Measurements from ENCODE around the gene FRMPD4.
"Not testable (repeated sequence)": the region's sequence is repeated elsewhere in the genome, so short reads cannot be mapped to it uniquely, and the experiment has no call there.

Gene FRMPD4

DNA sequence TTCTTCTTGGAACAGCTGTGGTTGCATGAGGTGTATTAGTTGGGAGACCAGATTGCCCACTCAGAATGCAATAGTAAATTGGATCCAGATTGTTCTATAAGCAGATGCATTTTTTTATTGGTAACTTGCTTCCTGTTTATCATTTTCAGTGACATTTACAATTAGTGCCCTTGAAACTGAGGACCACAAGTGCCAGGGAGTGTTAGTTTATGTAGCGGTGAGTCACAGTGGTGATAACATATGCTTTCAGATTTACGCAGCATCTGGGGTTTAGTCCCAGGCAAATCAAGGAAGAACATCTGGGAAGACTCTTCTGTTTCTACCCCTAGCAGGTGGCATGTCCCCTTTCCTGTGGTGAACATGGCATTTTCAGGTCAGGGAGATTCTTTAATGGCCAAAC, 24.1 kb downstream of the FRMPD4 start:
- intact Hi-C loops (cut with DNase I; ENCODE audit: low total_unique reads): no loop called here

DNA sequence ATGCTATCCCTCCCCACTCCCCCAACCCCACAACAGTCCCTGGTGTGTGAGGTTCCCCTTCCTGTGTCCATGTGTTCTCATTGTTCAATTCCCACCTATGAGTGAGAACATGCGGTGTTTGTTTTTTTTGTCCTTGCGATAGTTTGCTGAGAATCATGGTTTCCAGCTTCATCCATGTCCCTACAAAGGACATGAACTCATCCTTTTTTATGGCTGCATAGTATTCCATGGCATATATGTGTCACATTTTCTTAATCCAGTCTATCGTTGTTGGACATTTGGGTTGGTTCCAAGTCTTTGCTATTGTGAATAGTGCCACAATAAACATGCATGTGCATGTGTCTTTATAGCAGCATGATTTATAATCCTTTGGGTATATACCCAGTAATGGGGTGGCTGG, 25.9 kb downstream of the FRMPD4 start:
- H3K9me3 ChIP-seq; H3K4me3 ChIP-seq; H3K4me1 ChIP-seq; DNase-seq; H3K27ac ChIP-seq; intact Hi-C loops (cut with DNase I; ENCODE audit: low total_unique reads); H3K36me3 ChIP-seq; H3K27me3 ChIP-seq: not testable (repeated sequence)

More for the DNA sequence above, 24.1 kb downstream of the FRMPD4 start:
- Histone ChIP-seq H3K4me3 (no peak overlapping the region), H3K27me3 (no peaks in the 10 kb centered on the region), H3K4me1 (no peaks in the 10 kb centered on the region), H3K27ac (no peak overlapping the region), H3K9me3 (no peaks in the 10 kb centered on the region), H3K36me3 (no peaks in the 10 kb centered on the region)
- no peak for DNase-seq
- TF ChIP-seq, protein P1, sequence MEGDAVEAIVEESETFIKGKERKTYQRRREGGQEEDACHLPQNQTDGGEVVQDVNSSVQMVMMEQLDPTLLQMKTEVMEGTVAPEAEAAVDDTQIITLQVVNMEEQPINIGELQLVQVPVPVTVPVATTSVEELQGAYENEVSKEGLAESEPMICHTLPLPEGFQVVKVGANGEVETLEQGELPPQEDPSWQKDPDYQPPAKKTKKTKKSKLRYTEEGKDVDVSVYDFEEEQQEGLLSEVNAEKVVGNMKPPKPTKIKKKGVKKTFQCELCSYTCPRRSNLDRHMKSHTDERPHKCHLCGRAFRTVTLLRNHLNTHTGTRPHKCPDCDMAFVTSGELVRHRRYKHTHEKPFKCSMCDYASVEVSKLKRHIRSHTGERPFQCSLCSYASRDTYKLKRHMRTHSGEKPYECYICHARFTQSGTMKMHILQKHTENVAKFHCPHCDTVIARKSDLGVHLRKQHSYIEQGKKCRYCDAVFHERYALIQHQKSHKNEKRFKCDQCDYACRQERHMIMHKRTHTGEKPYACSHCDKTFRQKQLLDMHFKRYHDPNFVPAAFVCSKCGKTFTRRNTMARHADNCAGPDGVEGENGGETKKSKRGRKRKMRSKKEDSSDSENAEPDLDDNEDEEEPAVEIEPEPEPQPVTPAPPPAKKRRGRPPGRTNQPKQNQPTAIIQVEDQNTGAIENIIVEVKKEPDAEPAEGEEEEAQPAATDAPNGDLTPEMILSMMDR (IDR thresholded peaks at IDR 0.05): no peak

DNA sequence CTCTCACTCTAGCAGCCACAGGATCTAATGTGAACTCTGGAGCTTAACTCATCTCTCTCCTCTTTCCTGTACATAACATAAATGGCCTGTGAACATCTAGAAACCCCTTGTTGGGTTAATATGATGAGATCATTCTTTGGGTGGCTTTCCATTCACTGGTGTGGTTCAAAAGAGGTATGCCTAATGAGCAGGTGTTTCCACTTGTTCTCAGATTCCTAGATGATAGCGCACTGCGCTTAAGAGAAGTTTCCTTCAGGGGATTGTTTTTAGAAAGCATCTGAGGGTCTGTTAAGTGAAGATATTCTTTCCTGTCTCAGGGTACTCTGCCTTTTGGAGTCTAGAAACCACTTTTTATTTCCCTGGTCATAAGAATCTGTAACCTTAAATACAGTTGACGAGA, 32.5 kb downstream of the FRMPD4 start:
- Histone ChIP-seq H3K27ac (no peak overlapping the region), H3K4me3 (no peak overlapping the region), H3K9me3 (no peaks in the 10 kb centered on the region), H3K27me3 (no peaks in the 10 kb centered on the region), H3K4me1 (no peaks in the 10 kb centered on the region), H3K36me3 (no peaks in the 10 kb centered on the region)
- intact Hi-C loops (cut with DNase I; ENCODE audit: low total_unique reads): no loop called here
- TF ChIP-seq, protein P1 (IDR thresholded peaks at IDR 0.05): no peak
- no peak for DNase-seq

DNA sequence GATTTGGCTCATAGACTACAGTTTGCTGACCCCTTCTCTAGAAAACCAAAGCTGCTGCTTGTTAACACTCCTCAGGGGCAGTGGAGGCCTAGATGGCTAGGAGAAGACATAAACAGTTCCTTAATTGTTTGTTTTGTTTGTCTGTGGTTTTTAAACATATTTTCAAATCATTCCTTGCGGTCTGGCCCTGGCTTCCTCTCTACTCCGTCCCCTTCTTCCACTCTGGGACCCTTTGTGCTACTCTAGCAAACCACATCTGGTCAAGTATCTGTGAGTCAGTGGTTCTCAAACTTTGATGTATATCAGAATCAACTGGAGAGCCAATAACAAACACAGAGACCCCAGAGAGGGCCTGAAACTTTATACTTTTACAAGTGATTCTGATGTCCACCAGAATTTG, 36.1 kb downstream of the FRMPD4 start:
- DNase-seq: no peak
- no peak overlapping the region for H3K27ac ChIP-seq
- H3K9me3 ChIP-seq: no peaks in the 10 kb centered on the region
- no peaks in the 10 kb centered on the region for H3K27me3 ChIP-seq
- H3K36me3 ChIP-seq: no peaks in the 10 kb centered on the region
- no peaks in the 10 kb centered on the region for H3K4me1 ChIP-seq
- intact Hi-C loops (cut with DNase I; ENCODE audit: low total_unique reads): no loop called here
- no peak overlapping the region for H3K4me3 ChIP-seq
- TF ChIP-seq, protein P1 (IDR thresholded peaks at IDR 0.05): no peak

DNA sequence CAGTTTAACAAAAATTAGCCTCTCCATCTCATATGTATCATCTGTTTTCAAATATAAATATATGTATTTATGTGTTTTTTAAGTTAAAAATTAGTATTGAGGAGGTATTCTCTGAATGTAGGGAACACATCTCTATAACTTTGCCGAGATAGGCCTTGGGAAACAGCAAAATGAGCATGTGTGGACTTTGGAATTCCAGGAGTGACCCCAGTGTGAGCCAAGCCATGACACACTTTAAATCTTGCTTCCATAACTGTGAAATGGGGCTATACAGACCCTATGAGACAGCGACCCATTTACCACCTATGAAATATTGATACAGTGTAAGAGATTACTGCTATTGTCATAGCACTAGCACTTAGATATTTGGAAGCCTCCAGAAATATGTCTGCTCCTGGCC, 58.8 kb downstream of the FRMPD4 start:
- Histone ChIP-seq H3K36me3 (no peaks in the 10 kb centered on the region), H3K27me3 (no peaks in the 10 kb centered on the region), H3K4me3 (no peak overlapping the region), H3K9me3 (no peaks in the 10 kb centered on the region), H3K27ac (no peak overlapping the region), H3K4me1 (no peaks in the 10 kb centered on the region)
- TF ChIP-seq, protein P1 (IDR thresholded peaks at IDR 0.05): no peak
- no peak for DNase-seq
- intact Hi-C loops (cut with DNase I; ENCODE audit: low total_unique reads): no loop called here

DNA sequence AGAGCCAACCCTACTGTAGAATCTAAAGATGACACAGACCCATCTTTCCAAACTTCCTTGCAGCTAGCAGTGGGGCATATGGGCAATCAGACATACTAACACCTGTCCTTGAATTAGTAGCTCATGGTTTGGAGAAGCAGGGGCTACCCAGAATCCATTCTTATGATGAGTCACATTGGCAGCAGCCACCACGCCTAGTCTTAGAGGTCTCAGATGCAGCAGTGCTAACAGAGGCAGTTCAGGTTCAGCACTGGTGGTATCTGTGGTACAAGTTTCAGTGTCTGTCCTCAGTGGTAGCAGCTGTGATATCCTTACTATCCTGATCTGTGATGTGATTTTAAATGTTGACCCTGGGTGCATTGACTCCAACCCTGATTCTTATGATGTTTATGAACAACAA, 68.1 kb downstream of the FRMPD4 start:
- H3K27me3 ChIP-seq: no peaks in the 10 kb centered on the region
- H3K4me3 ChIP-seq: no peak overlapping the region
- H3K27ac ChIP-seq: no peak overlapping the region
- H3K9me3 ChIP-seq: no peaks in the 10 kb centered on the region
- DNase-seq: no peak
- no peaks in the 10 kb centered on the region for H3K4me1 ChIP-seq
- H3K36me3 ChIP-seq: no peaks in the 10 kb centered on the region
- intact Hi-C loops (cut with DNase I; ENCODE audit: low total_unique reads): no loop called here
- TF ChIP-seq, protein P1 (IDR thresholded peaks at IDR 0.05): no peak
